ENCODE results near the gene CCDC51. TPM values are rescaled to one million over a fixed set of nuclear protein-coding genes. Genes with fewer than 3 reads are reported as not detected.

CCDC51 gene
- polyA plus RNA-seq, 1 experiment: 14.3 TPM

GRCh38 chr3:48397767-48398681 lies 41.9 kb downstream of the CCDC51 start:
- POLR2A ChIA-PET: no interaction called here
- H3K4me3 ChIP-seq (ENCODE audit: low read depth, low read length): no peak overlapping the region
- no peak for DNase-seq (ENCODE audit: low read depth)
- H3K27me3 ChIP-seq (ENCODE audit: control insufficient read depth, insufficient read depth, low read length): peaks cover 6% of the 10 kb centered on the region
- no peak for TF ChIP-seq CTCF (IDR thresholded peaks at IDR 0.05; ENCODE audit: insufficient read depth, low read depth, low read length)
- H3K36me3 ChIP-seq (ENCODE audit: control insufficient read depth, insufficient read depth, low read length): no peaks in the 10 kb centered on the region
- CTCF ChIA-PET: interaction anchor here (0.6 to 7.8 kb wide), 2 partner anchors 37 to 134 kb away, joined by 4 to 252 read pairs; no protein-coding TSS in a partner anchor

GRCh38 chr3:48395714-48396113 lies 44.2 kb downstream of the CCDC51 start:
- CTCF ChIA-PET: interaction anchor here (2.2 kb wide), 1 partner anchor 40 kb away, joined by 7 read pairs; no protein-coding TSS in a partner anchor
- no peak for TF ChIP-seq CTCF (IDR thresholded peaks at IDR 0.05; ENCODE audit: insufficient read depth, low read depth, low read length)
- DNase-seq (ENCODE audit: low read depth): no peak
- no peaks in the 10 kb centered on the region for H3K36me3 ChIP-seq (ENCODE audit: control insufficient read depth, insufficient read depth, low read length)
- POLR2A ChIA-PET: no interaction called here
- H3K27me3 ChIP-seq (ENCODE audit: control insufficient read depth, insufficient read depth, low read length): peaks cover 6% of the 10 kb centered on the region
- H3K4me3 ChIP-seq (ENCODE audit: low read depth, low read length): no peak overlapping the region

GRCh38 chr3:48394391-48394790 lies 45.5 kb downstream of the CCDC51 start:
- DNase-seq (ENCODE audit: low read depth): no peak
- Histone ChIP-seq H3K4me3 (ENCODE audit: low read depth, low read length) (no peak overlapping the region), H3K36me3 (ENCODE audit: control insufficient read depth, insufficient read depth, low read length) (no peaks in the 10 kb centered on the region), H3K27me3 (ENCODE audit: control insufficient read depth, insufficient read depth, low read length) (peaks cover 6% of the 10 kb centered on the region; the same call in 1 of the 2 replicates)
- POLR2A ChIA-PET: no interaction called here
- CTCF ChIA-PET: interaction anchor here (1.2 kb wide), 1 partner anchor 42 kb away, joined by 3 read pairs; no protein-coding TSS in a partner anchor
- TF ChIP-seq CTCF (IDR thresholded peaks at IDR 0.05; ENCODE audit: insufficient read depth, low read depth, low read length): no peak

GRCh38 chr3:48388966-48389365 lies 51.0 kb downstream of the CCDC51 start:
- ChIA-PET POLR2A (no interaction called here), CTCF (interaction anchor here (0.6 kb wide), 1 partner anchor 87 kb away, joined by 3 read pairs; no protein-coding TSS in a partner anchor)
- TF ChIP-seq CTCF (IDR thresholded peaks at IDR 0.05; ENCODE audit: insufficient read depth, low read depth, low read length): no peak

GRCh38 chr3:48387634-48388033 lies 52.3 kb downstream of the CCDC51 start:
- no peak for DNase-seq (ENCODE audit: low read depth)
- Histone ChIP-seq H3K27me3 (ENCODE audit: control insufficient read depth, insufficient read depth, low read length) (peaks cover 6% of the 10 kb centered on the region), H3K36me3 (ENCODE audit: control insufficient read depth, insufficient read depth, low read length) (no peaks in the 10 kb centered on the region), H3K4me3 (ENCODE audit: low read depth, low read length) (no peak overlapping the region)
- no peak for TF ChIP-seq CTCF (IDR thresholded peaks at IDR 0.05; ENCODE audit: insufficient read depth, low read depth, low read length)
- POLR2A ChIA-PET: no interaction called here
- CTCF ChIA-PET: interaction anchor here (1.7 to 2.8 kb wide), 2 partner anchors 13 to 49 kb away, joined by 8 to 10 read pairs; no protein-coding TSS in a partner anchor

More at GRCh38 chr3:48388966-48389365, 51.0 kb downstream of the CCDC51 start:
- Histone ChIP-seq H3K4me3 (ENCODE audit: low read depth, low read length) (no peak overlapping the region), H3K27me3 (ENCODE audit: control insufficient read depth, insufficient read depth, low read length) (peaks cover 6% of the 10 kb centered on the region), H3K36me3 (ENCODE audit: control insufficient read depth, insufficient read depth, low read length) (no peaks in the 10 kb centered on the region)
- DNase-seq (ENCODE audit: low read depth): no peak

Data from BJ (cell line).